HG03575 (cell line): ENCODE measurements around the gene ZC3H7A.
"Not testable (repeated sequence)": the region's sequence is repeated elsewhere in the genome, so short reads cannot be mapped to it uniquely, and the experiment has no call there.

Source experiments
- ATAC-seq: cut with Tn5 transposase; IDR thresholded peaks from one replicate; pipeline ENCODE4 v1.9.1; 2021; ENCODE audit not compliant: unreplicated experiment, insufficient number of reproducible peaks, low FRiP score; ENCODE audit errors: extremely low read depth

The ZC3H7A gene

DNA sequence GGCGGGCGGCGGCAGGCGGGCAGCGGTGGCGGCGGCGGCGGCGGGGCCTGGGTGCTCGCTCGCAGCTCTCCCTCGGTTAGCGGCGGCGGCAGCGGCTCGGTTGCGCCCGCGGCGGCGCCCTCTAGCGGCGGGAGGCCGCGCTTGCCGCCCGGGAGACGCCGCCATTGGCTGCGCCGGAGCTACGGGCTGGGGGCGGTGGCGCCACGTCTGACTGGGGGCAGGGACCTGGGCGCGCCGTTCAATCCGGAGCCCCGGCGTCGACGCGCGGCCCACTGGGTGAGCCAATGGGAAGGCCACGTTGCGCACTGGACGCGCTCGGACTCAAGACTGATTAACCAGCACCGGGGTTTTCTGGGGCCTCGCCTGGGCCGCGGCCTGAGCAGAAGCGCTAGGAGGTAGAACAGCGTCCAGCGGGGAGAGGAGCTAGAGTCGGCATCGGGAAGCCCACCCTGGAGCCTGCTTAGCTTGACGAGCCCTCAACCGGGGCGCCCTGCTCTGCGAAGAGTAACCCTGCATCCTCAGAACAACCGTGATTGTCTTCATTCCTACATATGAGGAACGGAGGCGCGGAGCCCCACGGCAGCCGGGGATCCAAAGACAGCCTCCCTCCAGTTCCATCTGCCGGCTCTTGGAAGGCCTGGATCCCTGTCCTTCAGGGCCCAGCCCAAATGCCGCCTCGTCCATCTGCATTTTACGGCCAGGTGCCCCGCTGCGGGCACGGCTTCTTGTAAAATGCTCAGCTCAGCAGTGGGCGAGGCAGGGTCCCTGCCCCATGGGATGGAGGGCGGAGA lies at the start of gene ZC3H7A:
Gene ZC3H7A (minus strand): TSS at position 93 of the 791 bp plus-strand sequence. CDS start 14,904 bp downstream, outside the sequence.
- ATAC-seq: no peak

- ATAC-seq: no peak
Measured at GRCh38 chr16:11844499-11844898, 47.4 kb upstream of the ZC3H7A start.

GRCh38 chr16:11843861-11844260 lies 46.8 kb upstream of the ZC3H7A start:
- no peak for ATAC-seq

GRCh38 chr16:11843206-11843605 lies 46.1 kb upstream of the ZC3H7A start:
- no peak for ATAC-seq

DNA sequence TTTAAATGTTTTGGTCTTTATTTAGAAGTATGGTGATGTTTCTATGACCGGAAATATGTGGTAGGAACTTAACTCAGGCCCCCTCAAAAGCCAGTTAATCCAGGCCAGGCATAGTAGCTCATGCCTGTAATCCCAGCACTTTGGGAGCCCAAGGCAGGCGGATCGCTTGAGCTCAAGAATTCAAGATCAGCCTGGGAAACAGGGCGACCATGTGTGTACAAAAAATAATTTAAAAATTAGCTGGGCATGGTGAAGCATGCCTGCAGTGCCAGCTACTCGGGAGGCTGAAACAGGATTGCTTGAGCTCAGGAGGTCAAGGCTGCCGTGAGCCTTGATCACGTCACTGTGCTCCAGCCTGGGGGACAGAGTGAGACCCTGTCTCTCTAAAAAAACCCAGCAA lies 44.0 kb upstream of the ZC3H7A start:
- no peak for ATAC-seq

- no peak for ATAC-seq
Measured at GRCh38 chr16:11836650-11837244, 39.7 kb upstream of the ZC3H7A start.

DNA sequence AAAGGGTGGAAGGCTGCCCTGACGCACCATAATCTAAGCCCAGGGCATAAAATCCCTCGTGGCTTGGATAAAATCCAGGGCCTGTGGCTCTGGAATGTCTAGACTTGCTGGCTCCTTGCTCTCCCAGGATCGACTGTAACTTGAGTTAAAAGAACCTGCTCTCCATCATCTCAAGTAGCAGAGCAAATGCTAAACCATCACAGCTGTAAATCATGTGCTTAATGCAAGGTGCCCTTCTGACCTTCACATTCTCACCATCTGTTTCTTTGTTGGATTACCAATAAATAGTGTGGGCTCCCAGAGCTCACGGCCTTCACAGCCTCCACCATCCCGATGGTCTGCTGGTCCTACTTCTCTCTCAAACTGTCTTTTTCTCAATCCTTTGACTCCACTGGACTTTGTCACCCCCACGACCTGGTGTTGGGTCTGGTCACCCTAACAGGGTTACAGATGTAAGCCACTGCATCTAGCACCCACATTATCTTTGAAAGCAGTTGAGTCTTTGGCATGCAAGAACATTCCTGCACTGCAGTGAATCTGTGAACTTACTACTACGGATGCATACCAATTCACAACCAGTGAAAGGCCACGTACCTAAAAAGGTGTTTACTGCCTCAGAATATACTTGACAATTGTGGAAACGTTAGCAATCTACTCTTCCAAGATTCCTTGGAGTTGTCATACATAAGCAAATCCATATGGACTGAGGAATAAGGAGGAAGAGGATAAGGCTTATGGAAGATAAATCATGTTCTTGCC lies 39.0 kb upstream of the ZC3H7A start:
- no peak for ATAC-seq

DNA sequence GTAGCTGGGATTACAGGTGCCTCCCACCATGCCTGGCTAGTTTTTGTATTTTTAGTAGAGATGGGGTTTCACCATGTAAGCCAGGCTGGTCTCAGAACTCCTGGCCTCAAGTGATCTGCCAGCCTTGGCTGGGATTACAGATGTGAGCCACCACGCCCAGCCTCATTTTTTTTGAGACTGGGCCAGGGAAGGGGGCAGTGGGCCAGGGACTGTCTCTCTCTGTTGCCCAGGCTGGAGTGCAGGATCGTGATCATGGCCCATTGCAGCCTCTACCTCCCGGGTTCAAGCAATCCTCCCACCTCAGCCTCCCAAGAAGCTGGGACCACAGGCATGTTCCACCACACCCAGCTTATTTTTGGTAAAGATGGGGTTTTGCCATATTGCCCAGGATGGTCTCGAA lies 38.3 kb upstream of the ZC3H7A start:
- no peak for ATAC-seq

DNA sequence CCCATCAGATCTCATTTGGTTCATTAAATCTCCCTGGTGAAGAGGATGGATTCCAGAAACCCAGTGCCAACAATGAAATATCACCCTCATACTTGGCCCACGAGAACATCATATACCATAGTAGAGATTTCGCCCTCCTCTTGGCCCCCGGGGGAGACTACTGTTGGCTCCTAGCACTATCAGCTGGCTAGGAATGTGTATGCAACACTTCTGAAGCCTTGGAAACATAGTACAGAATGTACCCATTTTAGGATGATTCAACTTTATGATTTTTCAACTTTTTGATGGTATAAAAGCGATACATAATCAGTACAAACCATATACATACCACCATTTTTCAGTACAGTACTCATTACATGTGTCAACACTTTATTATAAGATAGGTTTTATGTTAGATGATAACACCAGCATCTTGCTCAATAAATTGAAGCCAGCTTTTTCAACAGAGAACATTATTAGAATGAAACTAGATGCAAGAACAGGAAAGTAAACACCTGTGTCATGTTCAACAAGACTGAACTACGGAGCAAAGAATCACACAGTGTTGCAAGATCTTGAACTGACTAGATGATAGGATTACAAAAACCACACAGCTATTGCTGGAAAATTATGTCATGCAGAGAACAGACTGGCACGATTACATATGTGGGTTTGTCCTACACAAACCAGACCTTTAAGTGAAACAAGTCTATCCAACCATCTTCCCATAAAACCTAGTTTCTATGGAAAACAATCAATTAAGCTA lies 37.1 kb upstream of the ZC3H7A start:
- no peak for ATAC-seq

GRCh38 chr16:11828696-11829095 lies 31.6 kb upstream of the ZC3H7A start:
- no peak for ATAC-seq

DNA sequence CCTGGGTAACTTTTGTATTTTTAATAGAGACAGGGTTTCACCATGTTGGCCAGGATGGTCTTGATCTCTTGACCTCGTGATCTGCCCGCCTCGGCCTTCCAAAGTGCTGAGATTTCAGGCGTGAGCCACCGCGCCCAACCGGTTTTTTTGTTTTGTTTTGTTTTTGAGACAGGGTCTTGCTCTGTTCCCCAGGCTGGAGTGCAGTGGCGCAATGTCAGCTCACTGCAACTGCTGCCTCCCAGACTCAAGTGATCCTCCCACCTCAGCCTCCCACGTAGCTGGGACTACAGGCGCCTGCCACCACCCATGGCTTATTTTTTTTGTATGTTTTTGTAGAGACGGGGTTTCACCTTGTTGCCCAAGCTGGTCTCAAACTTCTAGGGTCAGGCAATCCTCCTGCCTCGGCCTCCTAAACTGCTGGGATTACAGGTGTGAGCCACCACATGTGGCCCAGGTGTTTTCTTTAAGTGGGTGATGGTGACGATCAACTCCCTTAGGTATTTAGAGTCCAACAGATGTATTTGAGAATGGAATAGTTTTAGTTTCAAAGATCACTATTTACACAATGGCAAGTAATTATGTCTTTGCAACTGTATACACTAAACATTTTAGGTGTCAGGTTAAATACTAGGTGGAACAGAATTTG lies 28.6 kb upstream of the ZC3H7A start:
- not testable (repeated sequence) for ATAC-seq

- ATAC-seq: no peak
Measured at GRCh38 chr16:11824362-11824761, 27.3 kb upstream of the ZC3H7A start.

- not testable (repeated sequence) for ATAC-seq
Measured at GRCh38 chr16:11823645-11824044, 26.6 kb upstream of the ZC3H7A start.

DNA sequence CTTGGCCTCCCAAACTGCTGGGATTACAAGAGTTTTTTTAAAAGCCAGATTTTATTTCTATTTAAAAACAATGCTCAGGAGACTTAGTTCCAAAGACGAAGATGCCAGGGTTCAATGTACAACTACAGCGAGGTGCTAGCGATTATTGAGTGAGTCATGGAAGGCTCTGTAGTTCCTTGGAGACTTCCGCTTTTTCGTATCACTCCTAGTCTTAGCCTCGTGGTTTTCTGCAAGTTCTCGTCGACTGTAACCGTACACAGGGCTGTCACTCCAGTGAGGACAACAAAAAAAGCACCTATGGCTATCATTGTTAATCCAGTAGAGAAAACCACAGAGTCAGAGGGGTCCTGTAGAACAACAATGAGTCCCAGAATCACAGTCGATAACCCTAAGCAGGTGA lies 22.7 kb upstream of the ZC3H7A start:
- no peak for ATAC-seq

DNA sequence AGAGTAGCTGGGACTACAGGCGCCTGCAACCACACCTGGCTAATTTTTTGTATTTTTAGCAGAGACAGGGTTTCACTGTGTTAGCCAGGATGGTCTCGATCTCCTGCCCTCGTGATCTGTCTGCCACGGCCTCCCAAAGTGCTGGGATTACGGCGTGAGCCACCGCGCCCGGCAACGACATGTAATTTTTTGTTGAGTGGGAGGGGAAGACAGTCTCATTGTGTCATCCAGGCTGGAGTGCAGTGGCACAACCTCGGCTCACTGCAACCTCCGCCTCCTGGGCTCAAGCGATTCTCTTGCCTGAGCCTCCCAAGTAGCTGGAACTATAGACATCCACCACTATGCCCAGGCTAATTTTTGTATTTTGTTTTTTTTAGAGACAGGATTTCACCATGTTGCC lies 21.9 kb upstream of the ZC3H7A start:
- not testable (repeated sequence) for ATAC-seq

- no peak for ATAC-seq
Measured at GRCh38 chr16:11816123-11816522, 19.1 kb upstream of the ZC3H7A start.

- ATAC-seq: not testable (repeated sequence)
Measured at GRCh38 chr16:11814800-11815199, 17.7 kb upstream of the ZC3H7A start.

DNA sequence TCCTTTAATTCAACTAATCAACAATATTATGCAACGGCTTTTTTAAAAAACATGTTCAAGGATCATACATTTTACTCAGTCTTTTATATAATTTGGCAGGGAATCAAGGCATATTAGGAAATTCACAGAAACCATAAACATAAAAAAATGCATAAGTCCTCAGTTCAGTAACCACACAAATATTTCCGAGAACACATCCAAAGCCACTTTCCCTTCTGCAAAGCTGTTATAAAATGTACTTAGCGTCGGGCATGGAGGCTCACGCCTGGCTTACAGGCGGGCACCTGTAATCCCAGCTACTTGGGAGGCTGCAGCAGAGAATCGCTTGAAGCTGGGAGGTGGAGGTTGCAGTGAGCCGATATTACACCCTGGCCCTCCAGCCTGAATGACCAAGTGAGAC lies 9.7 kb upstream of the ZC3H7A start:
- no peak for ATAC-seq

DNA sequence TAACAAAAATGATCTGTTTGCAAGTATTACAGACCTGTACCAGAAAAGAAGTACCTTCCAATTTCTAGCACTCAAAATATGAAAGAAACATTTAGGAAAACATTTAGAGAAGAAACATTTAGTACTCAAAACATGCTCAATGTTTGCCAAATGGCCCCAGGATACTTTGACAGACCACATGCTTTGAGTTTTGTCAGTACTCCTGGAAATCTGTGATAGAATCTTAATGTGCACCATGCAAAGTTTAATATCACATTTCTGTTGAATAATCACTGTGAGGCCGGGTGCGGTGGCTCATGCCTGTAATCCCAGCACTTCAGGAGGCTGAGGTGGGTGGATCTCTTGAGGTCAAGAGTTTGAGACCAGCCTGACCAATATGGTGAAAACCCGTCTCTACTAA lies 8.5 kb upstream of the ZC3H7A start:
- ATAC-seq: no peak
